K562 (cell line): ENCODE measurements around the gene ADRM1. TPM values are rescaled to one million over a fixed set of nuclear protein-coding genes. Genes with fewer than 3 reads are reported as not detected.

Experiments
- ATAC-seq: fragments of 200-7000 bp; cut with Tn5 transposase; 3 replicates; pipeline ENCODE4 v1.9.1; 2020; ENCODE audit warnings: moderate library complexity
- BruUV-seq: library from RNA; stranded (reverse); fragments of 400-500 nt; replicated peaks from 2 replicates; lab custom pipeline; 2021; lab: Mats Ljungman, UMichigan
- CTCF ChIA-PET: fragments of 300-600 bp; formaldehyde crosslinking; extraction: SDS; loops from one replicate; lab custom pipeline; 2021; ENCODE audit warnings: low intra/inter-chr PET ratio; lab: Yijun Ruan, JAX
- POLR2A ChIA-PET: fragments of 300-600, 350-650 bp; sonication (Branson Sonifier 250); formaldehyde crosslinking; extraction: SDS; loops from one replicate; lab custom pipeline; 2021; ENCODE audit warnings: antibody characterized with exemption, inconsistent platforms; lab: Yijun Ruan, JAX
- DNase-seq, 4 experiments: peaks; one replicate each; pipeline versions ENCODE4 v3.0.0 to v3.0.0-alpha.2; 2011 to 2018; ENCODE audit warnings: low spot score in 3 of 4, mixed read lengths in 3 of 4; ENCODE audit errors: extremely low read depth in 1 of 4
- FAIRE-seq: peaks from 2 replicates; lab custom pipeline; 2011; peaks lifted over from hg19 to GRCh38; lab: Jason Lieb, UNC
- H2AFZ ChIP-seq: 2 replicates; pipeline ENCODE4 v1.6.0; 2011; ENCODE audit warnings: low read depth, low read length, control low read depth, inconsistent platforms
- H3K27ac ChIP-seq: fragments of 200-600 bp; 3 replicates; pipeline ENCODE4 v1.8.0; 2011; ENCODE audit warnings: low read depth, mild to moderate bottlenecking, control low read depth, inconsistent platforms, low read length, moderate library complexity, mixed read lengths; ENCODE audit errors: extremely low read depth
- H3K27me3 ChIP-seq, 2 experiments: fragments of 300-600 bp in 1 of 2; 2 replicates in 1 of 2; 3 replicates in 1 of 2; pipeline versions ENCODE4 v1.6.0 to v1.8.0; 2011; ENCODE audit warnings: inconsistent platforms in 2 of 2, low read length in 2 of 2, mild to moderate bottlenecking in 1 of 2, mixed read lengths in 1 of 2, moderate library complexity in 1 of 2; ENCODE audit not compliant: control insufficient read depth in 2 of 2, insufficient read depth in 2 of 2
- H3K36me3 ChIP-seq: fragments of 300-600 bp; 3 replicates; pipeline ENCODE4 v1.8.0; 2011; ENCODE audit warnings: mild to moderate bottlenecking, low read length, inconsistent platforms; ENCODE audit not compliant: control insufficient read depth, insufficient read depth
- H3K4me1 ChIP-seq, 2 experiments: fragments of 200-600 bp in 1 of 2; replicated peaks in 1 of 2; 2 replicates in 1 of 2; 3 replicates in 1 of 2; pipeline versions ENCODE4 v1.5.1 to v1.8.0; 2011; ENCODE audit warnings: inconsistent platforms in 2 of 2, low read length in 2 of 2, mild to moderate bottlenecking in 1 of 2, mixed read lengths in 1 of 2, moderate library complexity in 1 of 2; ENCODE audit not compliant: control insufficient read depth in 2 of 2, insufficient read depth in 2 of 2
- H3K4me2 ChIP-seq: 2 replicates; pipeline ENCODE4 v1.6.1; 2011; ENCODE audit warnings: low read length, control low read depth, inconsistent platforms, mixed read lengths; ENCODE audit not compliant: insufficient read depth
- H3K4me3 ChIP-seq: fragments of 200-600 bp; sonication (generic), shearing (Covaris generic); 2 replicates; pipeline ENCODE4 v1.5.1; 2016; ENCODE audit warnings: control low read depth, inconsistent platforms
- H3K79me2 ChIP-seq: fragments of 200-600 bp; 3 replicates; pipeline ENCODE4 v1.8.0; 2011; ENCODE audit warnings: low read length, inconsistent platforms; ENCODE audit not compliant: control insufficient read depth, insufficient read depth
- H3K9ac ChIP-seq, 2 experiments: 2 replicates each; pipeline versions ENCODE4 v1.6.0 to v1.6.1; 2011; ENCODE audit warnings: low read depth in 2 of 2, low read length in 2 of 2, control low read depth in 1 of 2, inconsistent platforms in 1 of 2, mild to moderate bottlenecking in 1 of 2, mixed read lengths in 1 of 2; ENCODE audit not compliant: insufficient read depth in 1 of 2
- H3K9me1 ChIP-seq: one replicate; pipeline ENCODE4 v1.6.0; 2011; ENCODE audit warnings: inconsistent platforms, mild to moderate bottlenecking, low read length, moderate library complexity; ENCODE audit not compliant: control insufficient read depth, insufficient read depth
- H3K9me3 ChIP-seq: replicated peaks from 2 replicates; pipeline ENCODE4 v1.5.1; 2011; ENCODE audit warnings: low read depth, low read length, inconsistent platforms; ENCODE audit not compliant: control insufficient read depth, insufficient read depth
- H4K20me1 ChIP-seq: replicated peaks from 2 replicates; pipeline ENCODE4 v1.6.1; 2011; ENCODE audit warnings: low read length, inconsistent platforms, mixed read lengths; ENCODE audit not compliant: control insufficient read depth, insufficient read depth
- POLR2G ChIP-seq: fragments of 200-400 bp; formaldehyde crosslinking; IDR thresholded peaks from 2 replicates; pipeline ENCODE4 v1.6.1; 2017; ENCODE audit warnings: low read depth, mild to moderate bottlenecking, antibody characterized with exemption, low read length, moderate library complexity
- WGBS: fragments of 100-300 bp; shearing (Covaris generic); methylation state at CpG from one replicate; pipeline ENCODE4 v1.1.6; 2016; ENCODE audit warnings: low coverage, mixed read lengths; ENCODE audit not compliant: insufficient coverage; ENCODE audit errors: missing lambda C conversion rate; 5-methylcytosine and 5-hydroxymethylcytosine counted together
- in situ Hi-C: fragments of 300-500 bp; cut with MboI; formaldehyde crosslinking; loops from 4 replicates; pipeline ENCODE4 v1.15.0; 2018; ENCODE audit warnings: inconsistent platforms, mixed read lengths
- intact Hi-C: fragments of 100-400 bp; cut with micrococcal nuclease; formaldehyde crosslinking; loops from 2 replicates; pipeline ENCODE4 v1.14.2; 2022
- polyA plus RNA-seq, 8 experiments: library from polyadenylated mRNA; depleted of rRNA in 4 of 8; stranded (reverse) in 5 of 8; unstranded in 3 of 8; fragments of >200 nt; fragmentation: Nextera tagmentation in 2 of 8; fragmentation: Illumina TruSeq in 1 of 8; extraction: Ambion mirVana in 2 of 8; extraction: Trizol in 1 of 8; gene quantifications; 2 replicates each; pipeline versions ENCODE4 v1.2.1 to v1.2.3, GENCODE V29; 2011 to 2014; ENCODE audit warnings: inconsistent platforms in 1 of 8, missing spikeins in 1 of 8
- total RNA-seq, 7 experiments: library from RNA; depleted of rRNA in 6 of 7; stranded (reverse); fragments of >200 nt in 6 of 7; fragmentation: Illumina TruSeq in 2 of 7; extraction: Trizol in 2 of 7; gene quantifications; 2 replicates each; pipeline versions ENCODE4 v1.2.1 to v1.2.3, GENCODE V29; 2011 to 2021; ENCODE audit warnings: low replicate concordance in 1 of 7
- TF ChIP-seq, protein P1 (sequence below), 2 experiments: fragments of 450-650 bp in 1 of 2; sonication (generic) in 1 of 2; formaldehyde crosslinking in 1 of 2; IDR thresholded peaks; 2 replicates each; pipeline versions ENCODE4 v1.7.1 to v1.9.0; 2016 to 2022; ENCODE audit warnings: inconsistent platforms in 1 of 2, mild to moderate bottlenecking in 1 of 2, missing genetic modification reagents in 1 of 2

The ADRM1 gene
- total and polyA plus RNA-seq, 9 of the 15 experiments (the other 6 are each of a cell fraction or from before 2014, with no cell fraction given): 5.0 to 223 (median 67.4) TPM

DNA sequence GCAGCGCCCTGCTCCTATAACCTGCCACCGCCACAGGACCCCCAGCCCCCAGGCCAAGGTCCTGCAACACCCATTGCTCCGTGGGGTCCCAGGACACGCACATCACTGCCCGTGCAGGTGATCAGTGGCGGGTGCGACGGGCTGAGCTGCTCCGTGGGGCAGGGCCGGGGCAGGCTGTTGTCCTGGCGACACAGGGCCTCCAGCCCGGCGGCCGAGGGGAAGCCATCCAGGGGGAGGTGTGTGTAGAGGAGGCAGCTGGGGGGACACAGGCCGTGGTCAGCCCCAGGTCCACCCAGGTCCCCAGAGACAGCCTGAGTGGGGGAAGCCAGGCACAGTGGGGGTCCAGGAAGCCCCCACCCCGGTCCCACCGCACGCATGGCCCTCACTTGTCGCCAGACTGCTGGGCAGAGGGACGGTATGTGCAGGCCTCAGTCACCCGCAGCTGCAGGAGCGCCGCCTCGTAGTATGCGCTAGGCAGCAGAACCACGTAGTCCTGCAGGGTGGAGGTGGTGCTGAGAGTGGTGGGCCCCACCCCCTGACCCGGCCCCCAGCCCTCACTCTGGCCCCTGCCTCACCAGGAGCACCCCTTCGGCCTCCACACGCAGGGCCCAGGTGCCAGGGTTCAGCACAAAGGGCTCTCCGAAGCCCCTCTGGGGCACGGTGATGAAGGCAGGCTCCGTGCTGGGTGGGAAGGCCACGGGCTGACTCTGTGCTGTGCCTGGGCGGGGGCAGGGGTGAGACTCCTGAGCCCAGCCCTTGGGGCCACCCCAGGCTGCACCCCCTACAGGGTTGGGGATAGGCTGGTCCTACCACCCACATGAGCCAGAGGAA lies 30.4 kb downstream of the ADRM1 start:
- H3K27ac ChIP-seq: no peak overlapping the region
- TF ChIP-seq POLR2G: 0 out of 2 replicates have a peak, but pooled peaks have one; percentile 3
- TF ChIP-seq, protein P1, sequence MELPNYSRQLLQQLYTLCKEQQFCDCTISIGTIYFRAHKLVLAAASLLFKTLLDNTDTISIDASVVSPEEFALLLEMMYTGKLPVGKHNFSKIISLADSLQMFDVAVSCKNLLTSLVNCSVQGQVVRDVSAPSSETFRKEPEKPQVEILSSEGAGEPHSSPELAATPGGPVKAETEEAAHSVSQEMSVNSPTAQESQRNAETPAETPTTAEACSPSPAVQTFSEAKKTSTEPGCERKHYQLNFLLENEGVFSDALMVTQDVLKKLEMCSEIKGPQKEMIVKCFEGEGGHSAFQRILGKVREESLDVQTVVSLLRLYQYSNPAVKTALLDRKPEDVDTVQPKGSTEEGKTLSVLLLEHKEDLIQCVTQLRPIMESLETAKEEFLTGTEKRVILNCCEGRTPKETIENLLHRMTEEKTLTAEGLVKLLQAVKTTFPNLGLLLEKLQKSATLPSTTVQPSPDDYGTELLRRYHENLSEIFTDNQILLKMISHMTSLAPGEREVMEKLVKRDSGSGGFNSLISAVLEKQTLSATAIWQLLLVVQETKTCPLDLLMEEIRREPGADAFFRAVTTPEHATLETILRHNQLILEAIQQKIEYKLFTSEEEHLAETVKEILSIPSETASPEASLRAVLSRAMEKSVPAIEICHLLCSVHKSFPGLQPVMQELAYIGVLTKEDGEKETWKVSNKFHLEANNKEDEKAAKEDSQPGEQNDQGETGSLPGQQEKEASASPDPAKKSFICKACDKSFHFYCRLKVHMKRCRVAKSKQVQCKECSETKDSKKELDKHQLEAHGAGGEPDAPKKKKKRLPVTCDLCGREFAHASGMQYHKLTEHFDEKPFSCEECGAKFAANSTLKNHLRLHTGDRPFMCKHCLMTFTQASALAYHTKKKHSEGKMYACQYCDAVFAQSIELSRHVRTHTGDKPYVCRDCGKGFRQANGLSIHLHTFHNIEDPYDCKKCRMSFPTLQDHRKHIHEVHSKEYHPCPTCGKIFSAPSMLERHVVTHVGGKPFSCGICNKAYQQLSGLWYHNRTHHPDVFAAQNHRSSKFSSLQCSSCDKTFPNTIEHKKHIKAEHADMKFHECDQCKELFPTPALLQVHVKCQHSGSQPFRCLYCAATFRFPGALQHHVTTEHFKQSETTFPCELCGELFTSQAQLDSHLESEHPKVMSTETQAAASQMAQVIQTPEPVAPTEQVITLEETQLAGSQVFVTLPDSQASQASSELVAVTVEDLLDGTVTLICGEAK (IDR thresholded peaks at IDR 0.05): no peak
- TF ChIP-seq, protein P1 (CRISPR knock-in tag; IDR thresholded peaks at IDR 0.05): no peak
- DNase-seq: no peak
- no peak; the same call in 2 of the 3 replicates for ATAC-seq
- CTCF ChIA-PET: no interaction called here
- no peak overlapping the region for H3K4me2 ChIP-seq
- H3K4me1 ChIP-seq: peaks cover 0 to 25% of the 10 kb centered on the region in 2 experiments; a peak in 1 of 5 replicates
- no peak overlapping the region for H3K9ac ChIP-seq
- WGBS: 90% methylated on average over 20 of the region's 34 CpGs
- no peaks in the 10 kb centered on the region for H3K9me1 ChIP-seq
- H3K79me2 ChIP-seq: no peaks in the 10 kb centered on the region
- no peaks in the 10 kb centered on the region for H4K20me1 ChIP-seq
- no TSS peak for BruUV-seq
- H3K9me3 ChIP-seq: no peaks in the 10 kb centered on the region
- intact Hi-C loops: no loop called here
- H2AFZ ChIP-seq: no peak overlapping the region
- no peaks in the 10 kb centered on the region for H3K27me3 ChIP-seq
- POLR2A ChIA-PET: interaction anchor here (1.6 kb wide), 1 partner anchor 12 kb away, joined by 3 read pairs; no protein-coding TSS in a partner anchor
- no peak for FAIRE-seq
- in situ Hi-C loops: no loop called here
- peaks cover 94% of the 10 kb centered on the region; the same call in 2 of the 3 replicates for H3K36me3 ChIP-seq
- H3K4me3 ChIP-seq: no peak overlapping the region
